ENCODE results near the gene EXOC4. TPM values are rescaled to one million over a fixed set of nuclear protein-coding genes. Genes with fewer than 3 reads are reported as not detected.

The EXOC4 gene
- total RNA-seq, 2 experiments from 2014 or later: 58.0 to 59.9 TPM

DNA sequence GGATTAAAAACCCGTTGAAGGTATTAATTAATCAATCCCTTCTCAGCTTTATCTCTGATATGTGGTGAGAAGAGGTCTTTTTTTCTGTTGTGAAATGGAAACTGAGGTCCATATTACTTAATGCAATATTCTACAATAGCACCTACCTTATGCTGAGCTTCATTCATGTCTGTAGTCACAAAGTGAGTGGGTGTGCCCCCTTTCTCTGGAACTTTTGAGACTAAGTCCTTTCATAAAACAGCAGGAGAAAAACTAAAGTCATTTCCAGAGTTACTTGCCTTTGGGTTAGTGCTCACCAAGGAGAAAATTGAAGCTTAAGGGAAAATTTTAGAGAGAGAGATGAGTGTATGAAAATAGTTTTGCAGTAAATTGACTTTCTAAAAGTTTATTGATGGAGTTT, 61.2 kb downstream of the EXOC4 start:
- H3K36me3 Mint-ChIP-seq (ENCODE audit: low read depth): peaks cover 65% of the 10 kb centered on the region

DNA sequence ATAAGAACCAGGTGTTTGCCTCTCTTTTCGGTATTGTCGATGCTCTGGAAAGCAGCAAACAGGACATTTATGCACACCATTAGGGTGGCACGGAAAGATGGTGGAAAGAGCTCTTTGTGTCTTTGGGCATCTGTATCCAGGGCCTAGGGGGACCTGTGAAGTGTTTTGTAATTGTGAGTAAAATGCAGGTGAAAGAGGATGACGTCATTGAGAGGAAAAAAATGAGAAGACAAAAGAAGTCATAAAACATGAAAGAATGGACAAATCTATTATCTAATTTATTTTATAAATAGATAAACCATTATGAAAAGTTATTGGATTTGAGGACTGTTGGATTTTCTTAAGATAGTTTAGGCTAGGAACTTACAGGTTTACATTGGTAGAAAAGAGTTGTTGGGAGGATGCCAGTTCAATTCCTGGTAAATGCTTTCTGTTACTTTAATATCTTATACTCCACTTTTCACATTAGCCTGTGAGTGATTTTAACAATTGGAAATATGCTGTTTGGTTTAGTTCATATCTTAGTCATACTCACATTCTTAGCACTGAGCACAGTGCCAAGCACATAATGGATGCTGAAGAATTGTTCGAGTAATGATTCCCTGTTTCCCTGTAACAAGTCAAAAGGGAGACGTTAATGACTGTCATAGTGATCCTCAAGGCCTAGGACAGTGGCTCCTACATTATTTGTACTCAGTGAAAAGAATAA, 62.6 kb downstream of the EXOC4 start:
- intact Hi-C loops (cut with DNase I, micrococcal nuclease): no loop called here
- Histone ChIP-seq H3K4me1 (ENCODE audit: insufficient read depth, low read length) (no peaks in the 10 kb centered on the region), H3K4me3 (ENCODE audit: low read length) (no peak overlapping the region), H3K27ac (ENCODE audit: low read depth in 1 of 2, low read length in 2 of 2) (no peak overlapping the region), H3K27me3 (ENCODE audit: control insufficient read depth in 1 of 2, insufficient read depth in 2 of 2, low read length in 2 of 2) (no peaks in the 10 kb centered on the region), H3K36me3 (ENCODE audit: insufficient read depth, low read length) (peaks cover 11% of the 10 kb centered on the region), H3K9me3 (ENCODE audit: control insufficient read depth in 1 of 2, insufficient read depth in 1 of 2, low read length in 2 of 2) (no peaks in the 10 kb centered on the region)
- H3K4me1 Mint-ChIP-seq (ENCODE audit: low read depth): peaks cover 9% of the 10 kb centered on the region
- ATAC-seq (ENCODE audit: poor library complexity) (no peak), DNase-seq (no peak)
- TF ChIP-seq, protein P1, sequence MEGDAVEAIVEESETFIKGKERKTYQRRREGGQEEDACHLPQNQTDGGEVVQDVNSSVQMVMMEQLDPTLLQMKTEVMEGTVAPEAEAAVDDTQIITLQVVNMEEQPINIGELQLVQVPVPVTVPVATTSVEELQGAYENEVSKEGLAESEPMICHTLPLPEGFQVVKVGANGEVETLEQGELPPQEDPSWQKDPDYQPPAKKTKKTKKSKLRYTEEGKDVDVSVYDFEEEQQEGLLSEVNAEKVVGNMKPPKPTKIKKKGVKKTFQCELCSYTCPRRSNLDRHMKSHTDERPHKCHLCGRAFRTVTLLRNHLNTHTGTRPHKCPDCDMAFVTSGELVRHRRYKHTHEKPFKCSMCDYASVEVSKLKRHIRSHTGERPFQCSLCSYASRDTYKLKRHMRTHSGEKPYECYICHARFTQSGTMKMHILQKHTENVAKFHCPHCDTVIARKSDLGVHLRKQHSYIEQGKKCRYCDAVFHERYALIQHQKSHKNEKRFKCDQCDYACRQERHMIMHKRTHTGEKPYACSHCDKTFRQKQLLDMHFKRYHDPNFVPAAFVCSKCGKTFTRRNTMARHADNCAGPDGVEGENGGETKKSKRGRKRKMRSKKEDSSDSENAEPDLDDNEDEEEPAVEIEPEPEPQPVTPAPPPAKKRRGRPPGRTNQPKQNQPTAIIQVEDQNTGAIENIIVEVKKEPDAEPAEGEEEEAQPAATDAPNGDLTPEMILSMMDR (IDR thresholded peaks at IDR 0.05): no peak
- H3K9me3 Mint-ChIP-seq: no peaks in the 10 kb centered on the region
- no peak overlapping the region for H3K4me3 Mint-ChIP-seq
- H3K36me3 Mint-ChIP-seq (ENCODE audit: low read depth): peaks cover 72% of the 10 kb centered on the region
- no peak overlapping the region for H3K27ac Mint-ChIP-seq
- CTCF ChIA-PET: no interaction called here
- H3K27me3 Mint-ChIP-seq: no peaks in the 10 kb centered on the region
- POLR2A ChIA-PET: no interaction called here

More for the DNA sequence above, 61.2 kb downstream of the EXOC4 start:
- ChIA-PET POLR2A (no interaction called here), CTCF (interaction anchor here (1.3 kb wide), 1 partner anchor 20 kb away, joined by 5 read pairs; no protein-coding TSS in a partner anchor)
- no peaks in the 10 kb centered on the region for H3K9me3 ChIP-seq (ENCODE audit: control insufficient read depth in 1 of 2, insufficient read depth in 1 of 2, low read length in 2 of 2)
- intact Hi-C loops (cut with DNase I, micrococcal nuclease): no loop called here
- H3K27me3 ChIP-seq (ENCODE audit: control insufficient read depth in 1 of 2, insufficient read depth in 2 of 2, low read length in 2 of 2): no peaks in the 10 kb centered on the region
- H3K4me1 ChIP-seq (ENCODE audit: insufficient read depth, low read length): no peaks in the 10 kb centered on the region
- H3K36me3 ChIP-seq (ENCODE audit: insufficient read depth, low read length): peaks cover 5% of the 10 kb centered on the region
- ATAC-seq (ENCODE audit: poor library complexity): no peak
- H3K27ac ChIP-seq (ENCODE audit: low read depth in 1 of 2, low read length in 2 of 2): no peak overlapping the region
- H3K9me3 Mint-ChIP-seq: no peaks in the 10 kb centered on the region
- TF ChIP-seq, protein P1 (IDR thresholded peaks at IDR 0.05): no peak
- H3K27me3 Mint-ChIP-seq: no peaks in the 10 kb centered on the region
- H3K27ac Mint-ChIP-seq: no peak overlapping the region
- peaks cover 9% of the 10 kb centered on the region for H3K4me1 Mint-ChIP-seq (ENCODE audit: low read depth)
- H3K4me3 ChIP-seq (ENCODE audit: low read length): no peak overlapping the region
- DNase-seq: no peak
- no peak overlapping the region for H3K4me3 Mint-ChIP-seq

DNA sequence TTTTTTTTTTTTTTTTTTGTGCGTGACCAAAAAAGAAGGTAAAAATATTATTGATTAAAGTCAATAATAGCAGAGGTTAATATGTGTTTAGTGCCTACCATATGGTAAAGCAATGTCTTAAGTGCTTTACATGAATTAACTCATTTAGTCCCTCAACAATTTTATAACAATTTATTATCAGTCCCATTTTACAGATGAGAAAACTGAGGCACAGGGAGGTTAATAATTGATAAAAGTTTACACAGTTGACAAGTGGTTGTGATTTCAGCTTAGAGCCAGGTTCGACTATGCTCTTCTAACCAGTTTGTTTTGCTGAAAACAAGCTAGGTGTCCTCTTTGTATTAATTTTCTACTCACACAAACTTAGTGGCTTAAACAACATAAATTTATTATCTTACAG, 67.0 kb downstream of the EXOC4 start:
- H3K36me3 Mint-ChIP-seq (ENCODE audit: low read depth): peaks cover 94% of the 10 kb centered on the region
- intact Hi-C loops (cut with DNase I, micrococcal nuclease): no loop called here

More for the DNA sequence above, 67.0 kb downstream of the EXOC4 start:
- Histone ChIP-seq H3K4me3 (ENCODE audit: low read length) (no peak overlapping the region), H3K27me3 (ENCODE audit: control insufficient read depth in 1 of 2, insufficient read depth in 2 of 2, low read length in 2 of 2) (no peaks in the 10 kb centered on the region), H3K4me1 (ENCODE audit: insufficient read depth, low read length) (no peaks in the 10 kb centered on the region), H3K9me3 (ENCODE audit: control insufficient read depth in 1 of 2, insufficient read depth in 1 of 2, low read length in 2 of 2) (no peaks in the 10 kb centered on the region), H3K27ac (ENCODE audit: low read depth in 1 of 2, low read length in 2 of 2) (no peak overlapping the region), H3K36me3 (ENCODE audit: insufficient read depth, low read length) (peaks cover 23% of the 10 kb centered on the region)
- Mint-ChIP-seq H3K4me1 (ENCODE audit: low read depth) (no peaks in the 10 kb centered on the region), H3K27me3 (no peaks in the 10 kb centered on the region), H3K4me3 (no peak overlapping the region), H3K27ac (no peak overlapping the region), H3K9me3 (peaks cover 2% of the 10 kb centered on the region)
- ChIA-PET CTCF (no interaction called here), POLR2A (interaction anchor here (0.6 kb wide), 1 partner anchor 341 kb away, joined by 4 read pairs; no protein-coding TSS in a partner anchor)
- TF ChIP-seq, protein P1 (IDR thresholded peaks at IDR 0.05): no peak
- DNase-seq (no peak), ATAC-seq (ENCODE audit: poor library complexity) (no peak)
